Activated T-cell treated with anti-CD3 and anti-CD28 coated beads, Interleukin-2, amount 50 U/mL, for 72 hours (primary cell): ENCODE data around the gene TIFAB. TPM values are rescaled to one million over a fixed set of nuclear protein-coding genes. Genes with fewer than 3 reads are reported as not detected.

Experiments used
- ATAC-seq, 2 donors: fragments of 150-1000 bp; cut with Tn5 transposase; replicated peaks in 1 of 2; 2 replicates each; pipeline ENCODE4 v1.10.0; 2021; ENCODE audit warnings: moderate library complexity in 2 of 2, mild to moderate bottlenecking in 1 of 2
- DNase-seq, 2 donors: peaks; one replicate each; pipeline ENCODE4 v3.0.0; 2021 to 2022; ENCODE audit warnings: mixed read lengths in 1 of 2
- H3K27ac Mint-ChIP-seq: one replicate; pipeline ENCODE4 v1.8.0; 2022; ENCODE audit warnings: mild to moderate bottlenecking, moderate library complexity, mixed read lengths
- H3K27me3 Mint-ChIP-seq: one replicate; pipeline ENCODE4 v1.8.0; 2022; ENCODE audit warnings: low read depth, mixed read lengths
- H3K36me3 Mint-ChIP-seq, 2 donors: one replicate each; pipeline ENCODE4 v1.8.0; 2022; ENCODE audit warnings: mixed read lengths in 2 of 2, mild to moderate bottlenecking in 1 of 2; ENCODE audit not compliant: insufficient read depth in 2 of 2
- H3K4me1 Mint-ChIP-seq: one replicate; pipeline ENCODE4 v1.8.0; 2022; ENCODE audit warnings: low read depth, mixed read lengths
- H3K4me3 Mint-ChIP-seq, 2 donors: one replicate each; pipeline ENCODE4 v1.8.0; 2022; ENCODE audit warnings: mild to moderate bottlenecking in 2 of 2, mixed read lengths in 2 of 2, moderate library complexity in 2 of 2
- H3K9me3 Mint-ChIP-seq, 2 donors: one replicate each; pipeline ENCODE4 v1.8.0; 2022; ENCODE audit warnings: mixed read lengths in 2 of 2
- total RNA-seq, 2 donors: library from RNA; stranded (reverse); gene quantifications; one replicate each; pipeline ENCODE4 v1.2.3, GENCODE V29; 2022

Gene TIFAB
- total RNA-seq, 2 donors from 2014 or later = not detected

DNA sequence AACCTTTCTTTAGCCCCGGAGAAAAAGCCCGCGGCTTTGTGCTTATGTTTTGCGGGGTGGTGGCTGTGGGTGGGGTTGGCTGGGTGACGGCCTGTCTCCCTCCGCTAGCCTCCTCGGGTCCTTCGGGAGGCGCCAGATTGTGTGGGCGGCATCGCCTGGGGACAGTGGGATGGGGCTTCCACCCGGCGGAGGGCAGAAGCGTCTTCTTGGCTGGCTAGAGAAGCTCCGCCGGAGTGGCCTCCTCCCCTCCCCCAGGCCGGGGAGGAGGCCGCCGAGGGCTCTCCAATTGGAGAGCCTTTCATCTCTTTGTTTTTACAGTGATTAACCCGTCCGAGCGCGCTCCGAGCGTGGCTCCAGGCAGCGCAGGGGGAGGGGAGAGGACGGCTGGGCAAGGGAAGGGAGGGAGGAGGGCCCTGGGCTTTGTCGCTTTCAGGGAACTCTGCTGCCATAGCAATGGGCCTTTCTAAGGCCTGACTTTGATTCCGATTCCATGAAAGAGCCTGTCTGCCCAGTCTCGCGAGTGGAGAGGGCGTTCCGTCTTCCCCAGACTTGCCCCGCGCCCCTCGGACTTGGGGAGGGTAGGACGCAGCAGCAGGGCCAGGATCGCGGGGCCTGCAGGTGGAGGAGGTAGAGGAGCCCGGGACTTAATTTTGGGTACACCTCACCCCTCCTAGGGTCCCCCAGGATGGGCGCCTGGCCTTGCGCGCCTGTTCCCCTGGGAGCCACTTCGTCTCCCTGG is 36.7 kb upstream of the TIFAB start:
- no peak overlapping the region for H3K27ac Mint-ChIP-seq
- H3K4me3 Mint-ChIP-seq = no peak overlapping the region
- no peak for DNase-seq
- no peaks in the 10 kb centered on the region for H3K36me3 Mint-ChIP-seq
- peaks cover 61% of the 10 kb centered on the region for H3K27me3 Mint-ChIP-seq
- peaks cover 18% of the 10 kb centered on the region for H3K4me1 Mint-ChIP-seq
- no peak for ATAC-seq
- H3K9me3 Mint-ChIP-seq = no peaks in the 10 kb centered on the region

DNA sequence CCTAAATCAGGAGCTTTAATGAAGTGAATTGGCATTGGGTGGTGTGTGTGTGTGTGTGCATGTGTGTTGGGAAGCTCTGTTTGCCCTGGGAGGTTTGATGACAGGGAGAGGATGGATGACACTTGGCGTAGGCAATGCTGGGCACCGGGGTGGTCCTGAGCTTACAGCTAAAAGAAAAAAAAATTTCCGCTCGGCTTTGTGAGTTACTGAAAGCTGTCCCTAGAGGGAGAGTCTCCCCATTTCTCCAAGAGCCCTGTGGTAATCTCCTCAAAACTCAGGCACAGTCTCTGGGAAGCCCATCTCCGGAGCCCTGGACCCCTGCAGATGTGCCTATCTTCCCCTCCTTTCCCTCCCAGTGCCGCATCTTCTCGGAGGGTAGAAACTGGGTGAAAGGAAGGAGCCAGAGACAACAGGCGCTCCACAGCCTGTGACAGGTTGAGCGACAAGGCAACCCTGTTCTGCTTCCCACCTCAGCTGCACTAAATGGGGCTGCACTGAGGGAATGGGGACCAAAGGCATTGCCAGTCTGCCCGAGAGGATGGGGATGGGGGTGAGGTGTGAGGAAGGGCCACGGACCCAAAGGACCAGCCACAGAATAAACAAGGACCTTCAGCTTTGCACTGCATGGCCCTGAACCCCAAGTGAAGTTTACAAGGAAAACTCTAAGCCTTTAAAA is 35.8 kb upstream of the TIFAB start:
- Mint-ChIP-seq H3K4me3 (no peak overlapping the region), H3K9me3 (no peaks in the 10 kb centered on the region), H3K27ac (no peak overlapping the region), H3K36me3 (no peaks in the 10 kb centered on the region), H3K27me3 (peaks cover 52% of the 10 kb centered on the region), H3K4me1 (peaks cover 12% of the 10 kb centered on the region)
- DNase-seq (no peak), ATAC-seq (no peak)

DNA sequence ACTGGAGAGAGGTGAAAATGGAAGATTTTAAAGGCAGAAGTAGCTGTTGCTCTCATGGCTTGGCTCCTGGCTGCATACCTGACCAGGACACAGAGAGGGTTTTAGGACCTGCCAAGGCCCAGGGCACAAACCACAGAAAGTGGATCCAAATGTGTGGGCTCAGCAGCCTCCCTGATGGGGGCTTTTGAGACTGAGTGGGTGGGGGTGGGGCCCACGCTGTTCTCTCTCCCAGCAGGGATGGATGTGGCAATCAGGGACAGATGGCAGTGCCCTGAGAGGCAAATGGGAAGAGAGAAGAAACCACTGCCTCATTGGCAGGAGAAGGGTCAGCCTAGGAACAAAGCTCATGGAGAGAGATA is 34.9 kb upstream of the TIFAB start:
- DNase-seq (no peak), ATAC-seq (no peak)
- Mint-ChIP-seq H3K36me3 (no peaks in the 10 kb centered on the region), H3K27ac (no peak overlapping the region), H3K4me1 (peaks cover 12% of the 10 kb centered on the region), H3K9me3 (no peaks in the 10 kb centered on the region), H3K27me3 (peaks cover 42% of the 10 kb centered on the region), H3K4me3 (no peak overlapping the region)

DNA sequence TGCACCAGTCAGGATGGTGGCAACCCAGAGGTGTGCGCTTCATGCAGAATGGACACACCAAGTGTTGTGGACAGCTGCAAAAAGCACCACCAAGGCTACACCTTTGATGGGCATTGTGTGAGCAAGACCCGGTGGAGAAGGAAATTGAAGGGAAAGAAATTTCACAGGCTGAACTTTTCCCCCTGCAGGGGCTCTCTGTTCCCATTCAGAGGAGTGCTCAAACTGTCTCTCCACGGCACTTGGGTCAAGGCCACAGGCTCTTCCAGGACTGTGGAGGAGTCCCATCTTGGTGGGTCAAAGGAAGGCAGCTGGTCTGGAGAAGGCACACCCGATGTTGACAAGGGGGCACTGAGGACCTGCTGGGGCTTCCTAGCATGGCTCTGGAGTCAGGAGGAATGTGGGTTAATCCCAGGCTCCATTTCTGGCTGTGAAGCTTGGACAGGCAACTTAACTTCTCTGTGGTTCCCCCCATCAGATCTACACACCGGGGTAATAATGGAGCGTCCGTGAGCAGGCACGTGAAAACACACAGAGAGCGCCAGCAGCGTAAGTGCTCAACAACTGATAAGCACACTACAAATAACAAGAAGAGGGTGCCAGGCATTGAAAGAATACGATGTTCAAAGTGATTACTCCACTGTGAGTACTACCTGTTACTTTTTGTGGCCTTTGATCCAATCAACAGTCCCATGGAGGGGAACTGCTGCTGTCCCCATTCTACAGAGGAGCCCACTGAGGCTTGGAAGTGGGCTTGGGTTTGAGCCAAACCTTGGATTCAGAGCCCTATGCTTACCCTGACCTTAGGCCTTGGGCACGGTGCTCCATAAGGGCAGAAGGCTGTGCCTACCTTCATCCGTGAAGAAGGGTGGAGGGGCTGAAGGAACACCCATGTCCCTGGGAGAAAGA is 34.2 kb upstream of the TIFAB start:
- Mint-ChIP-seq H3K36me3 (no peaks in the 10 kb centered on the region), H3K9me3 (no peaks in the 10 kb centered on the region)
- DNase-seq = no peak

DNA sequence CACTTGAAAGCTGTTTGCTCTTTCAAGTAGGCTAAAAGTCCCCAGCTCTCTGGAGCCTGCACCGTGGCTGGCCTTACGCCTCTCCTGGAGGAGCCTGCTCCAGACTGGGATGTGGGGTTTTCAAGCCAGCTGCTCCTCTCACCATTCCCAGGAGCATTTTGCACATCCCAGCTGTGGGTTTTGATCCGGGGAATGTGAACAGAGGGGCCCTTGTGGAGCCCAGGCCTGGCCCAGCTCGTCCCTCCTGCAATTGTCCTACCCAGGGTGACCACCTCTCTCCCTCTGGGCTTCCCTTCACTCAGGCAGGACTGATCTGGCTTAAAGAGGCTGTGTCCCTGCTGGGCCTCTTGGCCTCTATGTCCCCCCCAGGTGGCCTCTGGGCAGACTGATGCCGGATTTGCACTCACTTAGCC is 32.5 kb upstream of the TIFAB start:
- H3K4me3 Mint-ChIP-seq = no peak overlapping the region
- H3K9me3 Mint-ChIP-seq = no peaks in the 10 kb centered on the region
- no peaks in the 10 kb centered on the region for H3K36me3 Mint-ChIP-seq
- H3K4me1 Mint-ChIP-seq = peaks cover 4% of the 10 kb centered on the region
- peaks cover 32% of the 10 kb centered on the region for H3K27me3 Mint-ChIP-seq
- no peak for ATAC-seq
- no peak for DNase-seq
- H3K27ac Mint-ChIP-seq = no peak overlapping the region

More for the DNA sequence above, 34.2 kb upstream of the TIFAB start:
- no peak for ATAC-seq
- Mint-ChIP-seq H3K27ac (no peak overlapping the region), H3K27me3 (peaks cover 41% of the 10 kb centered on the region), H3K4me3 (no peak overlapping the region), H3K4me1 (peaks cover 12% of the 10 kb centered on the region)

DNA sequence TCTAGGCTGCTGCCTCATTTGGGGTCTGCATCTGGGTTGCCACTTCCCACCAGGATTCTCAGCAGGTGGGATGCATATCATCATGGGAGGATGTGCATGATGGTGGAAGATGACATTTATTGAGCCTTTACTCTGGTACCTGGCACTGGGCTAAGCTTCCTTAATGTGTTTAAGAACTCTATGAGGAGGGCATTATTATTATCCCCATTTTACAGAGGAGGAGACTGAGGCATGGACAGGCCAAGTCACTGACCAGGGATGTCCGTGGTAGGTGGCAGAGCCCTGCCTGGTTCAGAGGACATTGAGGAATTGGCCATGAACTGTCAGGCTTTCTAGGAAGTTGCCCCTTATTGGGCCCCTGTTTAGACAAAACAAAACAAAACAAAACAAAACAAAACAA is 31.1 kb upstream of the TIFAB start:
- Mint-ChIP-seq H3K27me3 (peaks cover 26% of the 10 kb centered on the region), H3K4me1 (no peaks in the 10 kb centered on the region), H3K27ac (no peak overlapping the region), H3K36me3 (no peaks in the 10 kb centered on the region), H3K9me3 (no peaks in the 10 kb centered on the region), H3K4me3 (no peak overlapping the region)
- ATAC-seq = no peak
- DNase-seq = no peak

DNA sequence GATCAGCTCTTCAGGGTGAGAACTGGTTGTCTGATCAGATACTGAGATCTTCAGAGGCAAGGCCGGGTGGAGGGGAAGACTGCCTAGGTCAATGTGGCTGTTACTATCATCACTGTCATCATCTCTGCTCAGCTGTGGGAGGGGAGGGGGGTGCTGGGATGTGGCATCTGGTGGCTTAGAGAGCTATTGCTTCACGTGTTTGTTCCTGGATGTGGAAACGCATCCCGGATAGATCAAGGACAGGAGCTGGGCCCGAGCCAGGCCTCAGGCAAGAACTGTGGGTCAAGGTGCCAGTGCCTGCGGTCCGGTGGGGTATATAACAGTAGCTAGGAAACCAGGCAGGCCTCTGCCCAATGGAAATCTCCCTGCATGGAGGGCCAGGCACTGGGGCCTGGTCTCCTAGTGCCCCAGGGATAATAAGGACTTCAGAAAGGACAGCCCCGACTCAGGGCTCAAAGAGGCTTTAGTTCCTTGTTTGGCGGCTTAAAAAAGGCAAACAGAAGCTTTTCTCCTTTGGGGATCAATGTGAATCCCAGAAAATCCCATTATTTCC is 30.3 kb upstream of the TIFAB start:
- DNase-seq (no peak), ATAC-seq (no peak)
- H3K27ac Mint-ChIP-seq = no peak overlapping the region
- no peaks in the 10 kb centered on the region for H3K4me1 Mint-ChIP-seq
- H3K36me3 Mint-ChIP-seq = no peaks in the 10 kb centered on the region
- peaks cover 18% of the 10 kb centered on the region for H3K27me3 Mint-ChIP-seq
- no peak overlapping the region for H3K4me3 Mint-ChIP-seq
- H3K9me3 Mint-ChIP-seq = no peaks in the 10 kb centered on the region

DNA sequence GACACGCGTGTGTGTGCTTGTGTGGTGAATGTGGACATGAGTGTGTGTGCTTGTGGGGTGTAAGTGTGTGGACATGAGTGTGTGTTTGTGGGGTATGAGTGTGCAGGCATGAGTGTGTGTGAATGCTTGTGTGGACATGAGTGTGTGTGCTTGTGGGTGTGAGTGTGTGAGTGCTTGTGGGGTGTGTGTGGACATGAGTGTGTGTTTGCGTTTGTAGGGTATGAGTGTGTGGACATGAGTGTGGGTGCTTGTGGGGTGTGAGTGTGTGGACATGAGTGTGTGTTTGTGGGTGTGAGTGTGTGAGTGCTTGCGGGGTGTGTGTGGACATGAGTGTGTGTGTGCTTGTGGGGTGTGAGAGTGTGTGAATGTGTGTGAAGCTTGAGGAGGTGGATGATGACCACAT is 29.8 kb upstream of the TIFAB start:
- Mint-ChIP-seq H3K27me3 (peaks cover 15% of the 10 kb centered on the region), H3K36me3 (no peaks in the 10 kb centered on the region), H3K4me3 (no peak overlapping the region), H3K4me1 (no peaks in the 10 kb centered on the region), H3K27ac (no peak overlapping the region), H3K9me3 (no peaks in the 10 kb centered on the region)
- no peak for ATAC-seq
- DNase-seq = no peak

DNA sequence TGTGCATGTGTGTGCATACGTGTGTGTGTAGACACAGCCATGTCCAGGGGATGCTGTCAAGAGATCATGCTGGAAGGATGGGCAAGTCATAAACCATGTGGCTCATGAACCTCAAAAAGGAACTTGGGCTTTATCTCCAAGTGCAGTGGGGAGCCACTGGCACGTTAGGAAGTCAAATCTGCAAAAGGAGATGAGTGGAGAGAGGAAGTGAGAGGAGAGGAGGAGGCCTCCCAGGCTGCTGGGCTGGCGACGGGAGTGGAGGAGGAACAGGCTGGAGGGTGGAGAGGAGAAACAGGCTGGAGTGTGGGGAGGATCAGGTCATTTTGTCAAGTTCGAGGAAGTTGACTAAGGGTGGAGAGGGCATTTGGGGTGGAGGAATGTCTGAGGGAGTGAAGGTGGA is 29.2 kb upstream of the TIFAB start:
- Mint-ChIP-seq H3K36me3 (no peaks in the 10 kb centered on the region), H3K4me1 (no peaks in the 10 kb centered on the region), H3K27me3 (peaks cover 15% of the 10 kb centered on the region), H3K27ac (no peak overlapping the region), H3K9me3 (no peaks in the 10 kb centered on the region), H3K4me3 (no peak overlapping the region)
- ATAC-seq (no peak), DNase-seq (no peak)

DNA sequence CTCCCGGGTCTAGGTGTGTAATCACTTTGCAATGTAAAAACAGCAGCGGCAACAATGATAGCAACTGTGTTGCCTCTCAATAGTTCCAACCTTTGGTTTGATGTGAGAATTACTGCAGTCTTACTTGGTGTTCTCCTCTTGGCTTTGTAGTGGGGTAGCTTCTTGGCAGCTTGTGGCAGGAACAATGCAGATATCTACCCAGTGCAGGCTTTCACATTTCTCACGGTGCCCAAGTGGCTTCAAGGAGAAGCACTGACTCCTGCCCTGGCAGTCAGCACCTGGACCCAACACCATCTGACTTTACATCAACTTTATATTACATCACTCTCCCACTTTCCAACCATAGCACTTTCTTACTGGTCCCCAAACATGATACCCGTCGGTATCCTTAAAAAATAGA is 28.4 kb upstream of the TIFAB start:
- H3K4me1 Mint-ChIP-seq = no peaks in the 10 kb centered on the region
- H3K36me3 Mint-ChIP-seq = no peaks in the 10 kb centered on the region
- H3K9me3 Mint-ChIP-seq = no peaks in the 10 kb centered on the region
- DNase-seq = no peak
- H3K4me3 Mint-ChIP-seq = no peak overlapping the region
- H3K27ac Mint-ChIP-seq = no peak overlapping the region
- ATAC-seq = no peak
- peaks cover 18% of the 10 kb centered on the region for H3K27me3 Mint-ChIP-seq

DNA sequence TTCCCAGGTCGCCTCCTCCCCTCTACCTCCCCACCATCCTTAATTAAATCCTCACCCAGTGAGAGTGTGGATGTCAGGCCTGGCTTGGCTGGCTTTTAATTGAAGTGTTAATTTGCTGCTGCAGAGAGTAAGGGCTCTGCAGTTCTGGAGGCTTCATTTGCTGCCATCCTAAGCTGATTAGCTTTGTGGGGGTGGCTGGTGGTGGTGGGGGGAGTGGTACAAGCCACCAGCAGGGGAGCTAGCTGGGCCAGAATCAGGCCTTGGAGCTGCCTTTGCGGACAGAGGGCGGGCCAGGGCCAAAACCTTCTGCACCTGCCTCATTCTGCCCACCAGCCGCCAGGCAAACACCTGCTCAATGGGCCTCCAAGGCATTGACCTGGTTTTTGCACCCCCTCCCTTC is 26.8 kb upstream of the TIFAB start:
- Mint-ChIP-seq H3K36me3 (no peaks in the 10 kb centered on the region), H3K4me1 (no peaks in the 10 kb centered on the region), H3K27ac (no peak overlapping the region), H3K27me3 (peaks cover 21% of the 10 kb centered on the region), H3K9me3 (no peaks in the 10 kb centered on the region), H3K4me3 (no peak overlapping the region)
- DNase-seq (no peak), ATAC-seq (no peak)

DNA sequence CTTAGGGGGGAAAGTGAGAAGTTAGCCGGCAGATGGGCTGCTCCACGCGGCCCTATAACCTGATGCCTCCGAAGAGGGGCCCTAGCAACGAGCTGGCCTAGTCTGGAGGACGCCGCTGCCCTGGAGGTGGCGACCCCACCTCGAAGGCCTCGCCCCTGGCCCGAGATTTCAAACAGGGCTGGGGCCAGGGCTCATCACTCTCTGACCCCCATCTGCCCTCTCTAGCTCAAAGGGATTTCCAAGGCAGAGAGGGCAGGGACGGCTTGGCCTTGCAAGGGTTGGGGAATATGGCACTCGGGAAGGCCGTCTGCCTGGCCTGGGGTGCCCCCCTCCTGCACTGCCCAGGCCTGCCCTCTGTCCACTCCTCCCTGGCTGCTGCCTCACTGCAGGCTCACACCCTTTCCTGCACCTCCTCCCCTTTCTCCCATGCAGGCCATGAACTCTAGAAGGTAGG is 25.5 kb upstream of the TIFAB start:
- no peak overlapping the region for H3K4me3 Mint-ChIP-seq
- DNase-seq (no peak), ATAC-seq (no peak)
- H3K36me3 Mint-ChIP-seq = no peaks in the 10 kb centered on the region
- peaks cover 21% of the 10 kb centered on the region for H3K27me3 Mint-ChIP-seq
- no peaks in the 10 kb centered on the region for H3K4me1 Mint-ChIP-seq
- no peak overlapping the region for H3K27ac Mint-ChIP-seq
- no peaks in the 10 kb centered on the region for H3K9me3 Mint-ChIP-seq
